T-helper 1 cell treated with Interleukin-12 subunit alpha and Interleukin-12 subunit beta and Interleukin-4 antibody, amounts not matched to agents 30 μg/mL and 1 μg/mL, for 36 hours (primary cell): ENCODE measurements around the gene IKZF3.
"Not testable (repeated sequence)": the region's sequence is repeated elsewhere in the genome, so short reads cannot be mapped to it uniquely, and the experiment has no call there.

Experiments used
- H3K27ac Mint-ChIP-seq: one replicate; pipeline ENCODE4 v1.8.0; 2021; ENCODE audit warnings: mild to moderate bottlenecking, mixed read lengths
- H3K27me3 Mint-ChIP-seq: one replicate; pipeline ENCODE4 v1.8.0; 2021; ENCODE audit warnings: low read depth, mixed read lengths
- H3K36me3 Mint-ChIP-seq: one replicate; pipeline ENCODE4 v1.8.0; 2021; ENCODE audit warnings: low read depth, mixed read lengths
- H3K4me1 Mint-ChIP-seq: one replicate; pipeline ENCODE4 v1.8.0; 2021; ENCODE audit warnings: low read depth, mixed read lengths
- H3K4me3 Mint-ChIP-seq: one replicate; pipeline ENCODE4 v1.8.0; 2021; ENCODE audit warnings: mild to moderate bottlenecking, moderate library complexity, mixed read lengths
- H3K9me3 Mint-ChIP-seq: one replicate; pipeline ENCODE4 v1.8.0; 2021; ENCODE audit warnings: mixed read lengths

IKZF3 gene

DNA sequence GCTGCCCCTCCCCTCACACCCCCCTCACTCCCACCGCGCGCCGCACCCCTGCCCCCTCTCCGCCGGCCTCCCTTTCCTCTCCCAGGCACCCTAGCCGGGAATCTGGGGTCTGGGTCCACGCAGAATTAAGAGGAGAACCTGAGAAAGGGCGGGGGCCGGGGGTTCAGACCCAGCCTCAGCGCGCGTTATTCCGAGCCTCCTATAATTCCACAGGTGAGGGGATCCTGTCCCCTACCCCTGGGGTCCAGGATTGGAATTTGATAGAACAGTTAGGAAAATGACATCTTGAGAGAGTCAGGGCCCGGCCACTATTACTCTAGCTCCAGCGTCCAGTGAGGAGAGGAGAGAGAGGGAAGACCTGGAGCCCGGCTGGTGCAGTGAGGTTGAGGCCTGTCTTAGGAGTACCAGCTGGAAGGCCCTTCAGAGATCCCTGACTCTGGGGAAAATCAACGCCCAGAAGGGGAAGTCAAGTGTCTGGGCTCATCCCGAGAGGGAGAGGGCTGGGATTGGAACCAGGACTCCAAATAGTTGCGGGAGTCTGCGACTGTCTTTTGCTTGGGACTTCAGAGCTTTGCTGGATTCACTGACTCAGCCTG, 109.1 kb downstream of the IKZF3 start:
- peak overlapping the region; percentile 80 for H3K27ac Mint-ChIP-seq
- no peaks in the 10 kb centered on the region for H3K9me3 Mint-ChIP-seq
- H3K4me1 Mint-ChIP-seq, result peaks cover 47% of the 10 kb centered on the region
- peak overlapping the region; percentile 60 for H3K4me3 Mint-ChIP-seq
- no peaks in the 10 kb centered on the region for H3K27me3 Mint-ChIP-seq
- H3K36me3 Mint-ChIP-seq, result peaks cover 6% of the 10 kb centered on the region

- peaks cover under 1% of the 10 kb centered on the region for H3K27me3 Mint-ChIP-seq
- peak overlapping the region; percentile 44 for H3K4me3 Mint-ChIP-seq
- H3K36me3 Mint-ChIP-seq, result peaks cover 3% of the 10 kb centered on the region
- H3K27ac Mint-ChIP-seq, result peak overlapping the region; percentile 80
- H3K4me1 Mint-ChIP-seq, result peaks cover 47% of the 10 kb centered on the region
- H3K9me3 Mint-ChIP-seq, result no peaks in the 10 kb centered on the region
These were observed 109.8 kb downstream of the IKZF3 start for GRCh38 chr17:39754161-39754957.

DNA sequence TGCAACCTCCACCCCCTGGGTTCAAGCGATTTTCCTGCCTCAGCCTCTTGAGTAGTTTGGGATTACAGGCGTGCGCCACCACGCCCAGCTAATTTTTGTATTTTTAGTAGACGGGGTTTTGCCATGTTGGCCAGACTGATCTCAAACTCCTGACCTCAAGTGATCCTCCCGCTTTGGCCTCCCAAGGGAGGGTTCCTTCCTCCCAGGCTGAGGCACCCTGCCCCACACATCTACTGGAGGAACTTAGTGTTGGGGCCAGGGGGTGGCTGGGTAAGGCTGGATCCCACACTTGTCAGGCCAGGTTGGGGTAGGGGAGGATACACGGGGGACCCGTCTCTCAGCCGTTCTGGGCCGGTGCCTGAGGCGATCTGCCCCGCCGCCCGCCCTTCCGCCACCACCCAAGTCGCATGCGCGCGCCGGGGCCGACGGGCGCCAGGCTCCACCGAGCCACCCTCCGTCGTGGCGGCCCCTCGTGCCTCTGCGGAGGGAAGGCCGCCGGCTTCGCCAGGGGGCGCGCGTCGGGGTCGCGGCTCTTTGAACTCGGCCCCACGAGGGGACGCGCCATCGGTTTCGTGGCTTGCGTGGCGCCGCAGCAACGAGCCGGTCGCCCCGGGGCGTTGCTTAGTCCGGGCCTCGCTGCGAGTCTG, 110.5 kb downstream of the IKZF3 start:
- H3K9me3 Mint-ChIP-seq, result no peaks in the 10 kb centered on the region
- H3K27ac Mint-ChIP-seq, result peak overlapping the region; percentile 96
- H3K27me3 Mint-ChIP-seq, result peaks cover 6% of the 10 kb centered on the region
- peaks cover 3% of the 10 kb centered on the region for H3K36me3 Mint-ChIP-seq
- H3K4me3 Mint-ChIP-seq, result peak overlapping the region; percentile 87
- H3K4me1 Mint-ChIP-seq, result peaks cover 43% of the 10 kb centered on the region

DNA sequence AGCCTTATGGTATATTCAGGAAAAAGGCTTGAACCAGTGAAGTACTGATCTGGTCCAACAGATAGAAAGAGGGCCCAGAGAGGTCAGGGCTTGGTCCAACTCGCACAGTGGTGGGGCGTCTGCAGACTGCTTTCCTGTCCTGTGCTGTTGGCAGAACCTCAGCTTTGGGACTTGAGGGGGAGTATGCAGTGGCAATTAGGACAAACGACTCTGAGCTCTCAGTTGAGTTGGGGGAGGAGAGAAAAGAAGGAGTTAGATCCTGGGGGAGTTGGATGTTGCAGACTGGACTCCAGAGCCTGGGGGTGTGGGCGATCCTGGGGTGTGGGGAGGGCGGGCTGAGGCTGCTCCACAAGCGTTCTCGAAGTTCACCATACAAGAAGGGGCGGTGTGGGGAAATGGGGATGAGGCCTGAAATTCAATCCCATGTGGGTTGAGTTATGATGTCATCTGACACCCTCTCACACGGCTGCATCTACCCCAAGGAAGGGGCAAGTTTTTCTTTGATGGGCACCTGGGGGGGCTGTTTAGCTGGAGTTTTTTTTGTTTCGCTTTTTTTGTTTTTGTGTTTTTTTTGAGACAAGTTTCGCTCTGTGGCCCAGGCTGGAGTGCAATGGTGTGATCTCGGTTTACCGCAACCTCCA, 111.8 kb downstream of the IKZF3 start:
- peaks cover 34% of the 10 kb centered on the region for H3K4me1 Mint-ChIP-seq
- peaks cover 6% of the 10 kb centered on the region for H3K27me3 Mint-ChIP-seq
- no peaks in the 10 kb centered on the region for H3K9me3 Mint-ChIP-seq
- H3K4me3 Mint-ChIP-seq, result peak overlapping the region; percentile 70
- peak overlapping the region; percentile 76 for H3K27ac Mint-ChIP-seq
- H3K36me3 Mint-ChIP-seq, result no peaks in the 10 kb centered on the region

DNA sequence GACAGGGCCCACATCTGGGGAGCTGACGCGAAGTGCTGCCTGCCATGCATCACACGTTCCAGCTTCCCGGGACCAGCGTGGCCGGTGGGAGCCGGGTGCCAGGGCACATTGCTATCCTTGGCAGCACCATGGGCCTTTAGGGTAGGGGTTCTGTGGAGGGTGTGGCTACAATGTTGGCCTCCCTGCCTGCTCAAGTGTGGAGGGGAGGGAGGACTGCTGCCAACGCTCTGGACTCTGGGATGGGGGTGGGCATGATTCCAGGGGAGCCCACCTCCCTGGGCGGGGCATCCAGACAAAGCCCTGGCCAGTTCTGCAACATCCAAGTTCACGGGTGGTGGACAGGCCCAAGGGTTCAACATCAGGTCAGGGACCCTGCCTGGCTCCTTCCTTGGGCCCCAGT, 112.5 kb downstream of the IKZF3 start:
- Mint-ChIP-seq H3K36me3 (no peaks in the 10 kb centered on the region), H3K4me3 (no peak overlapping the region), H3K4me1 (peaks cover 28% of the 10 kb centered on the region), H3K9me3 (no peaks in the 10 kb centered on the region), H3K27ac (peak overlapping the region; percentile 38), H3K27me3 (peaks cover 6% of the 10 kb centered on the region)

DNA sequence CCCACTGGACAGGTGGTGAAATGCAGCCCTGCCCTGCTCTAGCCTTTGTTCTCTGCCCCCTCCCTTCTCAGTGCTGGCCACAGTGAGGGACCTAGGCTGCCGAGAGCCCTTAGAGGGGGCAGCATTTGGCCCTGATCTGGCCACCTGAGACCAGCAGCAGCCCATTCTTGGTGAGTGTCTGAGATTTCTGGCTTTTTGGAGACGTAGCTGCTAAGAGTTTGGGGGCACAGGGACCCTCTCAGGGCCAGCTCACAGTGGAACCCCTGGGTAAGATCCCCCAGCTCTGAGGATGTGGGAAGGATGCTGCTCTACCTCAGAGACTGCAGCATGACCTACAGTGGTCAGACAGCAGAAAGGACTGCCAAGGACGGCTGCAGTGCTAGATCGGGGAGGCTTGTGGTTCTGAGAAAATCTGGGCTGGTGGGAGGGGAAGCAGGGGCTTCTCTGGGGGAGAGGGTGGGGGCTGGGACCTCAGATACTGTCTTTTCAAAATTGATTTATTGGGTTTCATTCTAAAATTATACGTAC, 113.0 kb downstream of the IKZF3 start:
- H3K27me3 Mint-ChIP-seq, result peaks cover 6% of the 10 kb centered on the region
- H3K27ac Mint-ChIP-seq, result no peak overlapping the region
- H3K4me1 Mint-ChIP-seq, result peaks cover 24% of the 10 kb centered on the region
- no peak overlapping the region for H3K4me3 Mint-ChIP-seq
- no peaks in the 10 kb centered on the region for H3K36me3 Mint-ChIP-seq
- no peaks in the 10 kb centered on the region for H3K9me3 Mint-ChIP-seq

DNA sequence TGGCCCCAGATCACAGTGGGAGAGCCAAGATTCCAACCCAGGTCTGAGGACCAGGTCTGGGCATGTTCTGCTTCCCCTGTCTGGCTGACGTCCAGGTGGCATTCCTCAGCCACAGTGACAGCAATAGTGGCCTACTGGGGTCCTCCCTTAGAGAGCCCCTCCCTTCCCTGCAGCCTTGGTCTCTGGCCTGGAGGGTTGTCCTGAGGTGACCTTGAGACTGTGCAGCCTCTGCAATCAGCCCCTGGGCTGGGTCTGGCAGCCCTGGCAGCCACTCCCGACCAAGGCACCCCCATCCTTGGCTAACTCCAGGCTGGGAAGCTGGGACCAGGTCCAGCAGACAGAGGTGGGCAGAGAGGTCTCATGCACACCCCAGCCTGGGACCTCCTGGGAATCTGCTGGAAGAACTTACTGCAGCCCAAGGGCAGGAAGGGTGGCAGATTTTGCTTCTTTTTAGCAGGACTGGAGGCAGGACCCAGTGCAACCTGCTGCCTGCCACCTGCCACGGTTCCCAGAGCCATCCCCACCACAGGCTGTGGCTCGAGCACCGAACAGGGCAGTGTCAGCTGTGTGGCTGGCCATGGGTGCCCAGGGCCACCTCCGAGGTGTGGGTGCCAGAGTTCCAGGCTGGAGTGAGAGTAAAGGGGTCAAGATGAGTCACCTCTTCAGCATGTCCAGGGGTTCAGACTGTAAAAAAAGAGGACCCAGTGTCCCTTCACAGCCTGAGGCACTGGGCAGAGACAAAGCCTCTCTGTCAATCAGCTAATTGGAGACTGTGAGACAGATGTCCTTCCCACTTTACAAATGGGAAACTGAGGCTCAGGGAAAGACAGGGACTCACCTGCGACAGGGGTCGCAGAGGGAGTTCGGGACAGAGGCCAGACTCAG, 113.7 kb downstream of the IKZF3 start:
- Mint-ChIP-seq H3K36me3 (no peaks in the 10 kb centered on the region), H3K27ac (no peak overlapping the region), H3K4me1 (peaks cover 17% of the 10 kb centered on the region), H3K27me3 (peaks cover 6% of the 10 kb centered on the region), H3K4me3 (no peak overlapping the region), H3K9me3 (no peaks in the 10 kb centered on the region)

- not testable (repeated sequence) for H3K27ac Mint-ChIP-seq, H3K27me3 Mint-ChIP-seq, H3K4me3 Mint-ChIP-seq, H3K9me3 Mint-ChIP-seq, H3K36me3 Mint-ChIP-seq
- peaks cover 12% of the 10 kb centered on the region for H3K4me1 Mint-ChIP-seq
These were observed 115.6 kb downstream of the IKZF3 start for GRCh38 chr17:39748444-39749034.

- peaks cover 6% of the 10 kb centered on the region for H3K27me3 Mint-ChIP-seq
- H3K36me3 Mint-ChIP-seq, result no peaks in the 10 kb centered on the region
- H3K4me3 Mint-ChIP-seq, result no peak overlapping the region
- H3K4me1 Mint-ChIP-seq, result peaks cover 7% of the 10 kb centered on the region
- no peaks in the 10 kb centered on the region for H3K9me3 Mint-ChIP-seq
- H3K27ac Mint-ChIP-seq, result no peak overlapping the region
These were observed 116.4 kb downstream of the IKZF3 start for GRCh38 chr17:39747745-39748144.

- Mint-ChIP-seq H3K4me3 (no peak overlapping the region), H3K27ac (no peak overlapping the region), H3K4me1 (peaks cover 2% of the 10 kb centered on the region)
These were observed 118.0 kb downstream of the IKZF3 start for GRCh38 chr17:39746145-39746461.

DNA sequence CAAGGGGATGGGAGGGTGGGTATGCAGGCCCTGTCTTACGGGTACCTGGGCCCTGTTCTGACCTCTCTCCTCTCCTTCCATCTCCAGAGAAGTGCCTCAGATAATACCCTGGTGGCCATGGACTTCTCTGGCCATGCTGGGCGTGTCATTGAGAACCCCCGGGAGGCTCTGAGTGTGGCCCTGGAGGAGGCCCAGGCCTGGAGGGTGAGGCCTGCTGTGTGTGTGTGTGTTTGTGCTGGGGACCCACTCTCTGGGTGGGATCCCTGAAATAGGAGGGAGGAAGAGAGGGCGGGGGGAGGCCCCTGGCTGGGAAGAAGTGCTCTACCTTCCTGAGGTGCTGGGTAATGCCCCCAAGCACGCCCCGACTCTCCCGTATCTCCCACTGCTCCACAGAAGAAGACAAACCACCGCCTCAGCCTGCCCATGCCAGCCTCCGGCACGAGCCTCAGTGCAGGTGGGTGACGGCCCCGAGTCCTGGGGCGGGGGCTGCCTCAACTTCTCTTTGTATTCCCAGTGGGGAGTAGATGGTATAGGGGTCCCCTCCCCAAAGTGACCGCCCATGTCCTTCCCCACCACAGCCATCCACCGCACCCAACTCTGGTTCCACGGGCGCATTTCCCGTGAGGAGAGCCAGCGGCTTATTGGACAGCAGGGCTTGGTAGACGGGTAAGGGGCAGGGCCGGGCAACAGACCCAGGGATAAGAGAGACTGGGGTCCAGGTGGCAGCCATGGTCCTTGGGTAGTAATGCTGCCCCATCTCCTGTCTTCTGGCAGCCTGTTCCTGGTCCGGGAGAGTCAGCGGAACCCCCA, 118.6 kb downstream of the IKZF3 start:
- H3K4me1 Mint-ChIP-seq, result peaks cover 5% of the 10 kb centered on the region
- H3K9me3 Mint-ChIP-seq, result no peaks in the 10 kb centered on the region
- no peak overlapping the region for H3K4me3 Mint-ChIP-seq
- H3K27ac Mint-ChIP-seq, result no peak overlapping the region
- H3K36me3 Mint-ChIP-seq, result no peaks in the 10 kb centered on the region
- peaks cover 6% of the 10 kb centered on the region for H3K27me3 Mint-ChIP-seq

More at GRCh38 chr17:39746145-39746461, 118.0 kb downstream of the IKZF3 start:
- H3K36me3 Mint-ChIP-seq, result no peaks in the 10 kb centered on the region
- peaks cover 6% of the 10 kb centered on the region for H3K27me3 Mint-ChIP-seq
- no peaks in the 10 kb centered on the region for H3K9me3 Mint-ChIP-seq

GRCh38 chr17:39744836-39745215, 119.3 kb downstream of the IKZF3 start:
- Mint-ChIP-seq H3K27me3 (peaks cover 6% of the 10 kb centered on the region), H3K4me3 (no peak overlapping the region), H3K36me3 (no peaks in the 10 kb centered on the region)

More at GRCh38 chr17:39744836-39745215, 119.3 kb downstream of the IKZF3 start:
- Mint-ChIP-seq H3K4me1 (peaks cover 13% of the 10 kb centered on the region), H3K9me3 (no peaks in the 10 kb centered on the region), H3K27ac (no peak overlapping the region)
